GM18520 (cell line): ENCODE data around the gene CRACR2B.

Experiments
- ATAC-seq: cut with Tn5 transposase; IDR thresholded peaks from one replicate; pipeline ENCODE4 v1.9.1; 2021; ENCODE audit not compliant: unreplicated experiment

Gene CRACR2B

GRCh38 chr11:827897-828192 lies at the start of gene CRACR2B:
Gene CRACR2B, plus strand, starts transcription at chr11:827919. Its CDS starts 689 bp downstream, at chr11:828608.
- ATAC-seq = no peak

DNA sequence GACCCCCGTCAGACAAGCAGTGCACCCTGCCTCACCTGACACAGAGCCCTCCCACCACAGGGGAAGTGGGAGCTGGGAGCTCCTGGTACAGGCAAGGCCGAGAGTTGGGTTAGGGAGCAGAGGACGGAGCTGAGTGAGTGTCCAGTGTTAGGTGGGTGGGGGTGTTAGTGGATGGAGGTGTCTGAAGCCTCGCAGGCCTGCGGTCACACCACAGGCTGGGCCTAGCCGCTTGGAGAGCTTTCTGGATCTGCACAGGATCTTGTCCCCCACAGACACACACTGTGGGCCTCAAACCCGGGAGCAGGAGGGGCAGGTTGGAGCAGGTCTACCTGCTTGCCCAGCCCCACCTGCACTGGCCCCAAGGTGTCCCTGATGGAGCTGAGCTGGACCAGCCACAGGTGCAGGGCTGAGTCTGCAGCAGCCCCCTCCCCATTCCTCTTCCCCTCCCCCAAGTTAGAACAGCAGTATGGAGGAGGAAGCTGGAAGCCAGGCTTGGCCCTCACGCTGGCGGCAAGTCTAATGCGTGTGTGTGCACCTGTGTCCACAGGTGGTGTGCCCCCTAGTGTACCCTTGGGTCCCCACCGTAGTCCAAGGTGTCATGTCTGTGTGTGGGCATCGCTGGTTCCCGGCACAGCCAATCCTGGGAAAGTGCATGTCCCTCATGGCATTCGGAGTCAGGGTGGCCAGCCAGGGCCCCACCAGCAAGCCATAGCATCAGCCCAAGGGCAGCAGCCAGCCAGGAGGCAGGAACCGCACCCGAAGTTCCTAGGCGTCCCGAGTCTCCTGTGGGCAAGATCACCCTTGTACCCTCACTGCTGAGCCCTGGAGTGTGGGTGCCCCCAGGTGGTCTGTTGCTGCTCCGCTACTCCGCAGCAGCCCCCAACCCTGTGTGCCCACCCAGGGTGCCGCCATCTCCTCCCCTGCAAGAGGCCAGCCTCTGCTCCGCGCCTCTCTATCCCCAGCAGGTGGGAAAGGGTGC lies 48.5 kb upstream of the CRACR2B start:
- no peak for ATAC-seq

DNA sequence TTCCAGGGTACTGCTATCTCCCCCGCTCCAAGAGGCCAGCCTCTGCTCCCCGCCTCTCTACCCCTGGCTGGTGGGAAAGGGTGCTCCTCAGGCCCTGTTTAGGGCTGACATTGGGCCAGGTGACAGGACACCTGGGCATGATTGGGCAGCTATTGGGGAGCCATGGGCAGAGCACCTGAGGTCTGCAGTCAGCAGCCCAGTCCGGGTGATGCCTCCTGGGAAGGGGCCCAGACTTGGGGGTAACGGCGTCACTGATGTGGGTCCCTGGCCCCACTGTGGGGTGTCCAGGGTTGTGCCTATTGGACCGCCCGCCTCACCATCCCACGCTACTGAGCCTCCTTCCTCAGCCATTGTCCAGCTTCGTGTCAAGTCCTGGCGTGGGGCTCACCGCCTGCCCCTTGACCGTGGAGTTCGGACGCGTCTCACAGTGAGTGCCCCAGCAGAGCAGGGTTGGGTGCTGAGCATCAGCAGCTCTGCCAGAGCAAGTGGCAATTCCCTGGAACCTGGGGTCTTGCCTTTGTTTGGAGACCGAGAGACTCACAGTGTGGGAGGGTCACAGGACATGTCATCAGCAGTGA lies 47.7 kb upstream of the CRACR2B start:
- ATAC-seq = no peak

DNA sequence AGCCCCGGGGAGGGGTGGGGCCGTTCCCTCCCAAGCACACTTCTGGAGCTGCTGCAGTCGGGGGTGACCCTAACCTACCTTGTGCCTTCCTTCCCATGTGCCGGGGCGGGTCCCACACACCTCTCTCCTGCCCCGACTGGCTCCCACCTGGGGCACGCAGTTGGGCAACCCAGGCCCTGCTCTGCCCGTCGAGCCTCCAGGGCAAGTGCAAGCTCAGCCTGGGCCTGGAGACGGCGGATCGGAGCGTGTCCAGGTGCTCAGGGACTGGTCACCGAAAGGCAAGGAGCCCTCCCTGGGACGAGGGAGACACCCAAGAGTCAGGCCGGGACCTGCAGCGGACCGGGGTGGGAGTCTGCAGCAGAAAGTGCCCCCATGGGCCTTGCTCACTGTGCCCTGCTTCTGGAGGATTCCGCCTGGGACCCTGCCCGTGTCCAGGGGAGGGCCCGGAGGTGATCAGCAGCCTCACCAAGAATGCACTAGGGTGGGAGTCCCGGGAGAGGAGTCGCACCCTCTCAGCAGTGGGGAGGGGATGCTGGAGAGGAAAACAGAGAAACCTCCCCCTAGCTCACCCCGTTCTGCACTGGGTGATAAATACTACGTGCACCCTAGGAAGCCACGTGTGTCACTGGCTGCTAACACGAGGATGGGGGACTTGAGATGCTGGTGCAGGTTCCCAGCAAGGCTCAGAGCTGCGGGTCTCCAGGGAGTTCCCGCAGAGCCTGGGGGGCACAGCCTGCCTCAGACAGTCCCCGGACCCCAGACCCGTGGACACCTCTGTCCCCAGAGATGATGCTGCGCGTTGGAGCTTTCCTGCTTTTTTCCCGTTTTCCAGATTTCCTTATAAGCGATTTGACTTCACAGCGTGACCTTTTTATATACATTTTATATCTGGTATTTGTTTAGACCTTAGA lies 45.2 kb upstream of the CRACR2B start:
- ATAC-seq = no peak

DNA sequence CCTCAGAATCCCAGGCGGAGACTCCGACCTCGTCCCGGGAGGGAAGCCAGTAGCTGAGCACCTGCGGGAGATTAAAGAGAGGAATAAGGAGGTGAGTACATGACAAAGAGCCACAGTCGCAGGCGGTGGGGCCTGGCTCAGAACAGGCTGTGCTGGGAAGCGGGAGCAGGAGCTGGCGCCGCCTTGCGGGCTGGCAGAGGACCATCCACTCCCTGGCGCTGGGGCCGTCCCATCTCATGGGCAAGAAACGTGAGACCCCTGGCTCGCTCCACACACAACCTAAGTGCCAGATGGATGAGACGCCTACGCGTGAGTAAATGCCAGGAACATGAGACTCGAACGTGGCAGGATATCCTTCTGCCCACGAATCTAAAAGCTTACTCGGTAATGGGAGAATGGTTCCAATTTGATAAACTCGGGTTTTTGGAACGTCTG lies 44.1 kb upstream of the CRACR2B start:
- no peak for ATAC-seq

- no peak for ATAC-seq
These were observed 41.3 kb upstream of the CRACR2B start for GRCh38 chr11:786235-787083.

GRCh38 chr11:787084-787675 lies 40.5 kb upstream of the CRACR2B start:
- ATAC-seq = no peak

DNA sequence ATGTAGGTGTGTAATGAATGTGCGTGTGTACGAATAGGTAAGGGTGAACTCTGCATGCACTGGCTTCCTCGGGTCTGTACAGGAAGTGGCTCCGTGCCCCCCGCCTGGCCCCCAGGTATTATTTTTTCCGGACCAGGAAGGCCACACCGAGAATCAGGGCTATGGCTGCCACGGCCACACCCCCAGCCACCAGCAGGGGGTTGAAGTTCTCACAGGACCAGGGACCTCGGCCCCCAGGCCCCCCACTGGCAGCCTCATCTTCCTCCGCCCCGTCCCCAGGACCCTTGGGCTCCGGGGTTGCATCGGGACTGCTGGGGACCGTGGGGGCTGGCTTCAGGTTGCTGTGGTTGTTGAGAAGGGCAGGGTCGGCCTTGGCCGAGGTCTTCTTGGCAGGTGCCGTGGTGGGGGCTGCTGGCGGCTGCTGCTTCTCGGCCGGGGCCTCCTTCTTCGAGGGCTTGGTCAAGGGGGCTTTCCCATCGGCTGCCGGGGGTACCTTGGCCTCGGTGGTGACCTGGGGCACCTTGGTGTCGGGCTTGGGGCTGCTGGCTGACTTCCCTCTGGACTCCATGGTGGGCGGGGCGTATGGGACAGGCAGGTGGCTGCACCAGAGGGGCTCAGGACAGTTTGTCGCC lies 39.6 kb upstream of the CRACR2B start:
- ATAC-seq = no peak

GRCh38 chr11:788953-789940 lies 38.5 kb upstream of the CRACR2B start:
- ATAC-seq = no peak

GRCh38 chr11:789943-790342 lies 37.8 kb upstream of the CRACR2B start, which contains the start of gene CEND1:
Gene CEND1, minus strand, starts transcription at chr11:790090. Its CDS starts 1,514 bp downstream, at chr11:788576.
- no peak for ATAC-seq

- no peak for ATAC-seq
These were observed 36.8 kb upstream of the CRACR2B start for GRCh38 chr11:790721-791564.

GRCh38 chr11:791658-792534 lies 35.8 kb upstream of the CRACR2B start:
- no peak for ATAC-seq

- no peak for ATAC-seq
These were observed 35.2 kb upstream of the CRACR2B start for GRCh38 chr11:792535-792821.

- ATAC-seq = no peak
These were observed 34.8 kb upstream of the CRACR2B start for GRCh38 chr11:792873-793272.

- no peak for ATAC-seq
These were observed 34.2 kb upstream of the CRACR2B start for GRCh38 chr11:793556-793955.

DNA sequence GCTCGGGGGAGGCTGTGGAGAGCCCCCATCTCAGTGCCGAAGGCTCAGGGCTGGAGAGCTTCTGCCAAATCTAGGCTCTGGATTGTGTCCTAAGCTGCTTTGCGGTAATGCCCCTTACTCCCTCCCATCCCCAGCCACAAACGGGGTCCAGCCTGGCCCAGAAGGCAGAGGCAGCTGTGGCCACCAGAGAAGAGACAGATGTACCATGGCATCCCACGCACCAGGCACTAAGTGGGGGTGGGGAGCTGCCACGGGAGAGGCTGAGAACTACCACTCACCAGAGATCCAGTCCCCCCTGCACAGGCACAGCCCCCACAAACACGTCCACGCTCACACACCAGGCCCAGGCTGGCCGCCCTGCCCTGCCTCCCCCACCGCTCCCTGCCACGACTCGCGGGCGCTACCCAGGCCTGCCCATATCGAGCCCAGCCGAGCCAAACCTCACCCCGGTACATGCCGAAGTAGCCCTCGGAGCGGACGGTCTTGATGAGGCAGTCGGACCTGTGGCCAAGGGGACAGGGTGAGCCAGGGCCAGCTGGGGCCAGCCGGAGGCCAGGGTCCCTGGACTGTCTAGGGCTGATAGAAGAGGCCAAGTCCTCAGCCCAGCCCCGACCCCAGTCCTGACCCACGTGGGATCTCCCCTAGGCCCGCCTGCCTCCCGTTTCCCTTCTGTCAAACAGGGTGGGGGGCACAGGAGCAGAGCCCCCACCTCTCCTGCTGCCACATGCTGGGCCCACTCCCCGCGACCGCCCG lies 33.5 kb upstream of the CRACR2B start:
- no peak for ATAC-seq
